Thyroid gland (tissue), 4 donors: ENCODE measurements around the gene ASB8. TPM values are rescaled to one million over a fixed set of nuclear protein-coding genes. Genes with fewer than 3 reads are reported as not detected.
A peak's percentile ranks its signal among the peaks of the same experiment; 100 is the strongest.

Experiments
- DNase-seq, 2 donors: peaks; one replicate each; pipeline ENCODE4 v3.0.0-alpha.2; 2019
- H3K27ac ChIP-seq, 3 donors: fragments of 200-600 bp; sonication (generic); 1 replicate in 2 of 3; 2 replicates in 1 of 3; pipeline ENCODE4 v1.5.1; 2016 to 2019; ENCODE audit warnings: mild to moderate bottlenecking in 1 of 3, moderate library complexity in 1 of 3
- H3K27me3 ChIP-seq: fragments of 200-600 bp; sonication (generic); one replicate; pipeline ENCODE4 v1.5.1; 2019
- H3K36me3 ChIP-seq, 2 donors: fragments of 200-600 bp; sonication (generic); one replicate each; pipeline ENCODE4 v1.5.1; 2016 to 2019
- H3K4me1 ChIP-seq, 2 donors: fragments of 200-600 bp; sonication (generic); one replicate each; pipeline ENCODE4 v1.5.1; 2017 to 2019
- H3K4me3 ChIP-seq, 3 donors: fragments of 200-600 bp; sonication (generic); replicated peaks in 1 of 3; 1 replicate in 2 of 3; 2 replicates in 1 of 3; pipeline ENCODE4 v1.5.1; 2016; ENCODE audit warnings: mild to moderate bottlenecking in 1 of 3
- H3K9me3 ChIP-seq: fragments of 200-600 bp; sonication (generic); one replicate; pipeline ENCODE4 v1.5.1; 2017
- POLR2A ChIP-seq, 2 donors: fragments of 450-650 bp; IDR thresholded peaks; one replicate each; pipeline ENCODE4 v1.6.1; 2017; ENCODE audit warnings: antibody characterized with exemption in 2 of 2, mild to moderate bottlenecking in 2 of 2, moderate library complexity in 1 of 2
- WGBS, 2 donors: methylation state at CpG; one replicate each; pipeline ENCODE4 v1.1.5; 2017; 5-methylcytosine and 5-hydroxymethylcytosine counted together
- intact Hi-C: fragments of 100-400 bp; cut with DNase I; formaldehyde crosslinking; loops from one replicate; pipeline ENCODE4 v1.15.1; 2023
- total RNA-seq, 4 donors: library from RNA; depleted of rRNA; stranded (reverse); fragments of >200 nt; gene quantifications; one replicate each; pipeline ENCODE4 v1.2.3, GENCODE V29; 2016
- TF ChIP-seq, protein P1 (sequence below), 6 experiments: fragments of 200-600 bp in 3 of 6; fragments of 450-650 bp in 3 of 6; sonication (generic) in 3 of 6; IDR thresholded peaks; one replicate each; pipeline ENCODE4 v1.5.1; 2016 to 2019; ENCODE audit warnings: antibody characterized with exemption in 6 of 6, mild to moderate bottlenecking in 2 of 6, inconsistent platforms in 1 of 6, moderate library complexity in 1 of 6

The ASB8 gene
- total RNA-seq, 4 donors from 2014 or later, result 28.9 to 70.6 (median 33.4) TPM

DNA sequence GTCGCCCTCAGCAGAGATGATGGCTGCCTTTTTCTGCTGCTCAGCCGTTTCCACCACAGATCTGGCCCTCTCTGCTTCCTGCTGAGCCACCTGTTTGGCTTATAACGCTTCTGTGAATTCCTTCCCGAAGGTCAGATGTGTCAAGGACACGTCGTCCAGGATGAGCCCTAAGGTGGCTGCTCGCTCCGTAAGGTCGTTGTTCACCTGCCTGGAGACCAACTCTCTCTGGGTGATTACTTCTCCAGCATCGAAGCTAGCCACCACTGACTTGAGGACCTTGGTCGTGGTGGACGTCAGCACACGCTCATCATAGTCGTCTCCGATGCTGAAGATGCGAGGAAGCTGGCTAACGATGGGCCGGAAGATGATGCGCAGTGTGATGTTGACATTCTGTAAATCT is 11.7 kb upstream of the ASB8 start:
- DNase-seq, result no peak
- intact Hi-C loops, result loop anchor here (10.0 kb wide), 1 partner anchor 204 kb away; the partner anchor contains the start of gene TMEM106C
- Histone ChIP-seq H3K4me1 (no peaks in the 10 kb centered on the region), H3K36me3 (no peaks in the 10 kb centered on the region), H3K9me3 (no peaks in the 10 kb centered on the region), H3K4me3 (no peak overlapping the region), H3K27ac (no peak overlapping the region), H3K27me3 (no peaks in the 10 kb centered on the region)
- TF ChIP-seq, protein P1, sequence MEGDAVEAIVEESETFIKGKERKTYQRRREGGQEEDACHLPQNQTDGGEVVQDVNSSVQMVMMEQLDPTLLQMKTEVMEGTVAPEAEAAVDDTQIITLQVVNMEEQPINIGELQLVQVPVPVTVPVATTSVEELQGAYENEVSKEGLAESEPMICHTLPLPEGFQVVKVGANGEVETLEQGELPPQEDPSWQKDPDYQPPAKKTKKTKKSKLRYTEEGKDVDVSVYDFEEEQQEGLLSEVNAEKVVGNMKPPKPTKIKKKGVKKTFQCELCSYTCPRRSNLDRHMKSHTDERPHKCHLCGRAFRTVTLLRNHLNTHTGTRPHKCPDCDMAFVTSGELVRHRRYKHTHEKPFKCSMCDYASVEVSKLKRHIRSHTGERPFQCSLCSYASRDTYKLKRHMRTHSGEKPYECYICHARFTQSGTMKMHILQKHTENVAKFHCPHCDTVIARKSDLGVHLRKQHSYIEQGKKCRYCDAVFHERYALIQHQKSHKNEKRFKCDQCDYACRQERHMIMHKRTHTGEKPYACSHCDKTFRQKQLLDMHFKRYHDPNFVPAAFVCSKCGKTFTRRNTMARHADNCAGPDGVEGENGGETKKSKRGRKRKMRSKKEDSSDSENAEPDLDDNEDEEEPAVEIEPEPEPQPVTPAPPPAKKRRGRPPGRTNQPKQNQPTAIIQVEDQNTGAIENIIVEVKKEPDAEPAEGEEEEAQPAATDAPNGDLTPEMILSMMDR (IDR thresholded peaks at IDR 0.05), result no peak
- TF ChIP-seq POLR2A (IDR thresholded peaks at IDR 0.05), result no peak
- WGBS, 2 donors, result 84 to 89% methylated on average over 17 to 19 of the region's 19 CpGs

DNA sequence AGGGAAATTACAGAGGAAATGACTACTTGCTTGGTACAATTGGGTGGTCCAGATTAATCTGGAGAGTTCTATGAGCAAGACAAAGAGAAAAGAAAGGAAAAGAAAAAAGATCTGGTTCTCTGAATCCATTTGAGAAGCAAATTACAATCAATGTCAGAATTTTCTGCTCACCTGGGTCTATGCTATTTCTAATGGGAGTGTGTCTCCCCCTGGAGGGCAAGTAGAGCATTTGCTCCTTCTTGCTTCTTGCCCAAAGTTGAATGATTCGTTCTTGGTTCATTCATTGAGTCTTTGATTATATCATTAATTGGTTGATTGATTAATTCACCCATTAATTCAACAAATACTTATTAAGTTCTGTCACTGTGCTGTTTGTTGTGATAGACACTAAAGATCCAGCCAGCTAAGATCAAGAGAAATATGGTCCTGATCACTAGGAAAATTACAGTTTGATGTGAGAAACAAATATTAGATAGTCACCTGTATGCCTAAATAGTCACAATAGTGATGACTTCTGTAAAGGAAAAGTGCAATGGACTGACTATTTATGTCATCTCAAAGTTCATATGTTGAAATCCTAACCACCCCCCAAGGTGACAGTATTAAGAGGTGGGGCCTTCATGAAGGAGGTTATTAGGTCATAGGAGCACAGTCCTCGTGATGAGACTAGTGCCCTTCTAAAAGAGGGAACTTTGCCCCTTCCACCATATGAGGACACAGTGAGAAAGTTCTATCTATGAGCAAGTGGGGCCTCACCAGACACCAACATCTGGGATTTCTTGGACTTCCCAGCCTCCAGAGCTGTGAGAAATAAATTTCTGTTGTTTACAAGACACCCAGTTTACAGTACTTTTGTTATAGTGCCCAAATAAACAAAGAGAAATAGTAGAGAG is 8.0 kb upstream of the ASB8 start:
- 25 to 26% methylated on average over 2 of the region's 2 CpGs for WGBS, 2 donors
- intact Hi-C loops, result loop anchor here (10.0 kb wide), 1 partner anchor 201 kb away; the partner anchor contains the start of gene TMEM106C
- H3K36me3 ChIP-seq, result no peaks in the 10 kb centered on the region
- TF ChIP-seq, protein P1 (IDR thresholded peaks at IDR 0.05), result peak; percentile 62 to 89 (median 86)
- no peak for TF ChIP-seq POLR2A (IDR thresholded peaks at IDR 0.05)
- no peaks in the 10 kb centered on the region for H3K4me1 ChIP-seq
- H3K27me3 ChIP-seq, result no peaks in the 10 kb centered on the region
- no peak overlapping the region for H3K4me3 ChIP-seq
- DNase-seq, result peak in 1 of 2 donors; percentile 25
- H3K27ac ChIP-seq, result no peak overlapping the region
- H3K9me3 ChIP-seq, result no peaks in the 10 kb centered on the region

DNA sequence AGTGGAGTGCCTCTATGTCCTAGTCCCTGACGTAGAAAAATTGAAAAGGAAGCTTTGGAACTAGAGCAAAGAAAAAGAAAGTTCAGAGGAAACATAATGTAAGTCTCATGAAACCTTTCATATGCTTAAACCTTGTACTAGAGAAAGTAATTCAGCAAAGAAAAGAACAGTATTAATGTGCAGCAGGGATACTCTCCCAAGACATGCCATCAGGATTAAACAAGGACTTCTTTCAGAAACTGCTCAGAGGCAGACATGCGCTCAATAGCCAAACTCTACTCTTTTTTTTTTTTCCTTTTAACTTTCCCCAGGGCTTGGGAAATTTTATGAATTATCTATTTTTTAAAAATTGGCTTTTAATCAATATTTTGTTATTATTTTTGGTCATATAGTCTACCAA is 7.1 kb upstream of the ASB8 start:
- no peaks in the 10 kb centered on the region for H3K36me3 ChIP-seq
- 79 to 85% methylated on average over 2 of the region's 2 CpGs for WGBS, 2 donors
- no peak overlapping the region for H3K27ac ChIP-seq
- H3K4me3 ChIP-seq, result no peak overlapping the region
- TF ChIP-seq, protein P1 (IDR thresholded peaks at IDR 0.05), result no peak
- no peak for TF ChIP-seq POLR2A (IDR thresholded peaks at IDR 0.05)
- H3K9me3 ChIP-seq, result no peaks in the 10 kb centered on the region
- H3K4me1 ChIP-seq, result no peaks in the 10 kb centered on the region
- intact Hi-C loops, result loop anchor here (10.0 kb wide), 1 partner anchor 200 kb away; the partner anchor contains the start of gene TMEM106C
- H3K27me3 ChIP-seq, result no peaks in the 10 kb centered on the region
- no peak for DNase-seq

DNA sequence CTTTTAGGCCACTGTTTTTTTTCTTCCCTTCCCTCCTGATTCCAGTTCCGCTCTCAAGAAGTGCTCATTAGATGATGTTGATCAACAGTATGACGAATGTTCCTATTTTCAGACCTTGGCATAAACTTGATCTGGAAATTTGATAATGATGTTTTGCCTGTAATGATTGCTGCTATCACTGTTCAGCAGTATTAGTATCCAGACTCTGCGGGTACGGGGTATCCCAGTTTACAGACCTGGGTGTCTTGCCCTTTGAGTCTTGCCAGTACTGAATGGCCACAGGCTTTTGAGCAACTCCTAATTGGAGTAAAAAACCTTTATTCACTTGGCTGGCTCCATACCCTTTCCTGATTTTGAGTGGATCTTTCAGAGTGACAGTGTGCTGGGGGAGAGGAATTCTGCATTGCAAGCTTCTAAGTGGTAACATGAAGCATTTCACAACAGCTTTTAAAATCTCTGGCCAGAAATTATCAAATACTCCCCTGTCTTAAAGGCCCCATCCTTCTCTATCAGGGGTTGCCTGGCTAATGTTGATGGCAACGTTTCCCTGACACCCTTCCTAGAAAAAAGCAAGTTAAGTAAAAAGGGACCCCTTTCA is 5.9 kb upstream of the ASB8 start:
- TF ChIP-seq, protein P1 (IDR thresholded peaks at IDR 0.05), result no peak
- TF ChIP-seq POLR2A (IDR thresholded peaks at IDR 0.05), result no peak
- H3K9me3 ChIP-seq, result no peaks in the 10 kb centered on the region
- intact Hi-C loops, result loop anchor here (10.0 kb wide), 1 partner anchor 198 kb away; the partner anchor contains the start of gene TMEM106C
- H3K4me3 ChIP-seq, result no peak overlapping the region
- no peak for DNase-seq
- H3K4me1 ChIP-seq, result no peaks in the 10 kb centered on the region
- 58 to 66% methylated on average over 5 of the region's 5 CpGs for WGBS, 2 donors
- H3K27me3 ChIP-seq, result no peaks in the 10 kb centered on the region
- no peaks in the 10 kb centered on the region for H3K36me3 ChIP-seq
- H3K27ac ChIP-seq, result no peak overlapping the region
